Measurements from ENCODE around the gene SMG1.

SMG1 gene

GRCh38 chr16:18836702-18837101 lies 89.5 kb downstream of the SMG1 start:
- ChIA-PET CTCF (interaction anchor here (0.8 to 1.3 kb wide), 2 partner anchors 35 kb away, joined by 3 read pairs; partner anchors contain the start of gene ARL6IP1), POLR2A (no interaction called here)
- no peak overlapping the region for H3K4me3 ChIP-seq (ENCODE audit: low read depth, low read length)
- DNase-seq (ENCODE audit: low read depth, low spot score) = no peak
- TF ChIP-seq, protein P1, sequence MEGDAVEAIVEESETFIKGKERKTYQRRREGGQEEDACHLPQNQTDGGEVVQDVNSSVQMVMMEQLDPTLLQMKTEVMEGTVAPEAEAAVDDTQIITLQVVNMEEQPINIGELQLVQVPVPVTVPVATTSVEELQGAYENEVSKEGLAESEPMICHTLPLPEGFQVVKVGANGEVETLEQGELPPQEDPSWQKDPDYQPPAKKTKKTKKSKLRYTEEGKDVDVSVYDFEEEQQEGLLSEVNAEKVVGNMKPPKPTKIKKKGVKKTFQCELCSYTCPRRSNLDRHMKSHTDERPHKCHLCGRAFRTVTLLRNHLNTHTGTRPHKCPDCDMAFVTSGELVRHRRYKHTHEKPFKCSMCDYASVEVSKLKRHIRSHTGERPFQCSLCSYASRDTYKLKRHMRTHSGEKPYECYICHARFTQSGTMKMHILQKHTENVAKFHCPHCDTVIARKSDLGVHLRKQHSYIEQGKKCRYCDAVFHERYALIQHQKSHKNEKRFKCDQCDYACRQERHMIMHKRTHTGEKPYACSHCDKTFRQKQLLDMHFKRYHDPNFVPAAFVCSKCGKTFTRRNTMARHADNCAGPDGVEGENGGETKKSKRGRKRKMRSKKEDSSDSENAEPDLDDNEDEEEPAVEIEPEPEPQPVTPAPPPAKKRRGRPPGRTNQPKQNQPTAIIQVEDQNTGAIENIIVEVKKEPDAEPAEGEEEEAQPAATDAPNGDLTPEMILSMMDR (IDR thresholded peaks at IDR 0.05; ENCODE audit: insufficient read depth, low read length, missing control alignments) = no peak

DNA sequence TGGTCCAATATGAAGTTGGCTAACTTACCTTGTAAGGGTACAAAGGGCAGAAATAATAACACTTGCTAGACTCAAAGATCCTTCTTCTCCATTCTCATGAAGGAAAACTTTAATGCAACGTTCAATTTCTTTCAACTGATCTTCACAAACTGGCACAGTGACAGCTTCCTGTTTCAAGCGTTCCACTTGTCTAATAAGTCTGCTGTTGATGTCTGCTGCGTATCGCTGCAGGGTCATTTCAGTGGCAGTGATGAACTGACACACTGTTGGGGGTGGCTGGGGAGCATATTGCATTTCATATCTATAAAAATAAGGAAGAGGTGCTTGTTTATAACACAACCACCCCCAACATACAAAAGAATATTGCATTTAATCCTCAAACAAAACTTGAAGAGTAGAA lies 91.3 kb downstream of the SMG1 start:
- CTCF ChIA-PET = interaction anchor here (1.4 to 2.5 kb wide), 4 partner anchors 11 to 34 kb away, joined by 3 to 6 read pairs (median 4); partner anchors contain the start of gene ARL6IP1
- POLR2A ChIA-PET = no interaction called here

GRCh38 chr16:18833707-18834505 lies 92.3 kb downstream of the SMG1 start:
- ChIA-PET CTCF (interaction anchor here (1.4 to 2.5 kb wide), 2 partner anchors 32 to 33 kb away, joined by 5 to 6 read pairs; partner anchors contain the start of gene ARL6IP1), POLR2A (interaction anchor here (0.9 kb wide), 1 partner anchor 32 kb away, joined by 3 read pairs; the partner anchor contains the start of gene ARL6IP1)
- no peak for DNase-seq (ENCODE audit: low read depth, low spot score)
- TF ChIP-seq, protein P1 (IDR thresholded peaks at IDR 0.05; ENCODE audit: insufficient read depth, low read length, missing control alignments) = no peak
- no peak overlapping the region for H3K4me3 ChIP-seq (ENCODE audit: low read depth, low read length)

More for the DNA sequence above, 91.3 kb downstream of the SMG1 start:
- TF ChIP-seq, protein P1 (IDR thresholded peaks at IDR 0.05; ENCODE audit: insufficient read depth, low read length, missing control alignments) = no peak
- DNase-seq (ENCODE audit: low read depth, low spot score) = no peak
- no peak overlapping the region for H3K4me3 ChIP-seq (ENCODE audit: low read depth, low read length)

DNA sequence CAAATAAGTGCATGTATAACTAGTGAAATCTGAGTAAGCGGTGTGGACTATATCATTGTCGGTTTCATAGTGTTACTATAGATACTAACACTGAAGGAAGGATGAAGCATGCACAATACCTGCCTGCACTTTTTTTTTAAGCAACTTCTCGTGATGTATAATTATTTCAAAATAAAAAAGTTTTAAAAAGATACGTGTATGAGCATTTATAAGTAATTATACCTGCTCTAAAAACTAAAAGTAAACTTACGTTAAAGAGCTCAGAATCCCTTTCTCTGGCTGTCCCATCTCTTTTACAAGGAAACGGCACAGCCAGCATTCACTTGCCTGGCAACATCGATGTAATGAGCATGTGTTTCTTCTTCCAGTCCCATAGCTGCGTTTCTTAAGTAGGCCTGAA lies 93.6 kb downstream of the SMG1 start:
- no peak overlapping the region for H3K4me3 ChIP-seq (ENCODE audit: low read depth, low read length)
- TF ChIP-seq, protein P1 (IDR thresholded peaks at IDR 0.05; ENCODE audit: insufficient read depth, low read length, missing control alignments) = no peak
- ChIA-PET POLR2A (interaction anchor here (0.9 kb wide), 1 partner anchor 31 kb away, joined by 3 read pairs; the partner anchor contains the start of gene ARL6IP1), CTCF (interaction anchor here (0.6 to 2.7 kb wide), 4 partner anchors 13 to 31 kb away, joined by 3 to 14 read pairs (median 4); partner anchors contain the start of gene ARL6IP1)
- DNase-seq (ENCODE audit: low read depth, low spot score) = no peak

- DNase-seq (ENCODE audit: low read depth, low spot score) = no peak
- no peak overlapping the region for H3K4me3 ChIP-seq (ENCODE audit: low read depth, low read length)
- TF ChIP-seq, protein P1 (IDR thresholded peaks at IDR 0.05; ENCODE audit: insufficient read depth, low read length, missing control alignments) = no peak
- ChIA-PET POLR2A (no interaction called here), CTCF (interaction anchor here (0.6 to 2.7 kb wide), 4 partner anchors 12 to 31 kb away, joined by 3 to 14 read pairs (median 4); partner anchors contain the start of gene ARL6IP1)
Observed at GRCh38 chr16:18832006-18832405, 94.2 kb downstream of the SMG1 start.

GRCh38 chr16:18829251-18829650 lies 97.0 kb downstream of the SMG1 start:
- no peak for DNase-seq (ENCODE audit: low read depth, low spot score)
- CTCF ChIA-PET = interaction anchor here (0.7 to 1.4 kb wide), 5 partner anchors 12 to 140 kb away, joined by 3 to 4 read pairs (median 3); partner anchors contain the start of gene ARL6IP1
- TF ChIP-seq, protein P1 (IDR thresholded peaks at IDR 0.05; ENCODE audit: insufficient read depth, low read length, missing control alignments) = no peak
- no peak overlapping the region for H3K4me3 ChIP-seq (ENCODE audit: low read depth, low read length)
- POLR2A ChIA-PET = interaction anchor here (0.6 kb wide), 1 partner anchor 24 kb away, joined by 4 read pairs; no protein-coding TSS in a partner anchor
